H1 (cell line): ENCODE data around the gene TMEM163. TPM values are rescaled to one million over a fixed set of nuclear protein-coding genes. Genes with fewer than 3 reads are reported as not detected.

Source experiments
- CTCF ChIA-PET: fragments of 300-600 bp; sonication (Branson Sonifier 250); formaldehyde crosslinking; loops from one replicate; lab custom pipeline; 2021; ENCODE audit not compliant: partially characterized antibody; lab: Charles Lee
- POLR2A ChIA-PET: fragments of 300-600 bp; sonication (Branson Sonifier 250); formaldehyde crosslinking; loops from one replicate; lab custom pipeline; 2021; ENCODE audit warnings: inconsistent platforms; ENCODE audit not compliant: partially characterized antibody; lab: Charles Lee
- DNase-seq, 2 experiments: peaks; one replicate each; pipeline versions ENCODE4 v3.0.0 to v3.0.0-alpha.2; 2010 to 2022; ENCODE audit warnings: low spot score in 2 of 2, low read depth in 1 of 2, mixed read lengths in 1 of 2
- FAIRE-seq: peaks from 2 replicates; lab custom pipeline; 2011; peaks lifted over from hg19 to GRCh38; lab: Jason Lieb, UNC
- H2AFZ ChIP-seq: 2 replicates; pipeline ENCODE4 v1.8.1; 2012; ENCODE audit warnings: low read length, inconsistent platforms
- H2AK5ac ChIP-seq: 2 replicates; pipeline ENCODE4 v1.6.1; 2013; ENCODE audit warnings: low read depth, low read length
- H2BK120ac ChIP-seq: replicated peaks from 2 replicates; pipeline ENCODE3; 2013; ENCODE audit warnings: low read depth, low read length, inconsistent platforms
- H2BK12ac ChIP-seq: 2 replicates; pipeline ENCODE4 v1.6.1; 2013; ENCODE audit warnings: low read depth, low read length
- H2BK15ac ChIP-seq: 2 replicates; pipeline ENCODE4 v1.6.1; 2013; ENCODE audit warnings: low read length
- H2BK20ac ChIP-seq: 2 replicates; pipeline ENCODE4 v1.6.1; 2013; ENCODE audit warnings: low read length
- H2BK5ac ChIP-seq: 2 replicates; pipeline ENCODE4 v1.6.1; 2013; ENCODE audit warnings: low read depth, low read length
- H3K14ac ChIP-seq: 2 replicates; pipeline ENCODE4 v1.6.1; 2013; ENCODE audit warnings: inconsistent platforms; ENCODE audit not compliant: insufficient read length
- H3K18ac ChIP-seq: 2 replicates; pipeline ENCODE4 v1.6.1; 2013; ENCODE audit warnings: low read length; ENCODE audit errors: extremely low read depth
- H3K23ac ChIP-seq: 2 replicates; pipeline ENCODE4 v1.6.1; 2013; ENCODE audit warnings: inconsistent platforms; ENCODE audit not compliant: insufficient read length
- H3K23me2 ChIP-seq: 2 replicates; pipeline ENCODE4 v1.6.1; 2013; ENCODE audit warnings: low read depth, low read length
- H3K27ac ChIP-seq: 2 replicates; pipeline ENCODE4 v1.6.1; 2011; ENCODE audit warnings: low read depth, low read length, inconsistent platforms
- H3K27me3 ChIP-seq, 4 experiments: replicated peaks in 1 of 4; 1 replicate in 1 of 4; 2 replicates in 3 of 4; pipeline versions ENCODE4 v1.6.1 to v1.8.1; 2011 to 2013; ENCODE audit warnings: low read length in 3 of 4, mild to moderate bottlenecking in 3 of 4, inconsistent platforms in 2 of 4, mixed read lengths in 2 of 4, moderate library complexity in 1 of 4; ENCODE audit not compliant: control insufficient read depth in 3 of 4, insufficient read depth in 3 of 4; ENCODE audit errors: extremely low read depth in 1 of 4
- H3K36me3 ChIP-seq, 4 experiments: 2 replicates each; pipeline versions ENCODE4 v1.6.1 to v1.8.1; 2011 to 2013; ENCODE audit warnings: mild to moderate bottlenecking in 4 of 4, low read length in 3 of 4, moderate library complexity in 2 of 4, control low read depth in 1 of 4, inconsistent platforms in 1 of 4; ENCODE audit not compliant: insufficient read depth in 4 of 4, control insufficient read depth in 2 of 4
- H3K4ac ChIP-seq: replicated peaks from 2 replicates; pipeline ENCODE3; 2013; ENCODE audit warnings: low read length, low read depth, mixed read lengths, inconsistent platforms; ENCODE audit not compliant: insufficient read length
- H3K4me1 ChIP-seq, 4 experiments: replicated peaks in 1 of 4; 1 replicate in 1 of 4; 2 replicates in 3 of 4; pipeline versions ENCODE4 v1.6.1 to v1.8.1; 2011 to 2013; ENCODE audit warnings: low read length in 3 of 4, inconsistent platforms in 2 of 4, mixed read lengths in 1 of 4; ENCODE audit not compliant: insufficient read depth in 4 of 4, control insufficient read depth in 3 of 4
- H3K4me2 ChIP-seq, 2 experiments: 2 replicates each; pipeline versions ENCODE4 v1.6.1 to v1.8.1; 2011 to 2013; ENCODE audit warnings: low read depth in 2 of 2, low read length in 2 of 2, control low read depth in 1 of 2, inconsistent platforms in 1 of 2, mild to moderate bottlenecking in 1 of 2; ENCODE audit not compliant: insufficient read depth in 1 of 2
- H3K4me3 ChIP-seq, 4 experiments: fragments of 200-600, 300-600 bp in 1 of 4; sonication (generic), shearing (Covaris generic), sonication (Bioruptor Twin) in 1 of 4; 2 replicates each; pipeline versions ENCODE4 v1.5.1 to v1.8.1; 2011 to 2016; ENCODE audit warnings: low read length in 4 of 4, low read depth in 3 of 4, control low read depth in 2 of 4, inconsistent platforms in 2 of 4, mild to moderate bottlenecking in 2 of 4, mixed read lengths in 1 of 4, moderate library complexity in 1 of 4; ENCODE audit not compliant: insufficient read depth in 2 of 4; ENCODE audit errors: extremely low read depth in 1 of 4
- H3K56ac ChIP-seq: replicated peaks from 2 replicates; pipeline ENCODE3; 2013; ENCODE audit warnings: low read depth, mild to moderate bottlenecking, mixed read lengths, low read length, inconsistent platforms; ENCODE audit not compliant: insufficient read length
- H3K79me1 ChIP-seq: 2 replicates; pipeline ENCODE4 v1.6.1; 2013; ENCODE audit warnings: low read depth, low read length, control low read depth
- H3K79me2 ChIP-seq, 2 experiments: 2 replicates each; pipeline versions ENCODE4 v1.6.1 to v1.8.1; 2012 to 2013; ENCODE audit warnings: low read length in 2 of 2, mild to moderate bottlenecking in 2 of 2, inconsistent platforms in 1 of 2; ENCODE audit not compliant: insufficient read depth in 2 of 2, control insufficient read depth in 1 of 2
- H3K9ac ChIP-seq, 4 experiments: replicated peaks in 1 of 4; 1 replicate in 1 of 4; 2 replicates in 3 of 4; pipeline versions ENCODE4 v1.6.1 to v1.8.1; 2011 to 2013; ENCODE audit warnings: low read depth in 3 of 4, low read length in 3 of 4, control low read depth in 2 of 4, mild to moderate bottlenecking in 2 of 4, moderate library complexity in 2 of 4, inconsistent platforms in 1 of 4; ENCODE audit errors: extremely low read depth in 1 of 4
- H3K9me3 ChIP-seq, 2 experiments: 2 replicates each; pipeline versions ENCODE4 v1.6.1 to v1.8.1; 2012 to 2013; ENCODE audit warnings: mild to moderate bottlenecking in 2 of 2, moderate library complexity in 2 of 2, control low read depth in 1 of 2, inconsistent platforms in 1 of 2, low read depth in 1 of 2, low read length in 1 of 2, mixed read lengths in 1 of 2; ENCODE audit not compliant: insufficient read depth in 2 of 2
- H4K20me1 ChIP-seq, 2 experiments: replicated peaks in 1 of 2; 2 replicates each; pipeline versions ENCODE3 to v1.8.1; 2011 to 2013; ENCODE audit warnings: inconsistent platforms in 2 of 2, low read length in 2 of 2, mild to moderate bottlenecking in 1 of 2; ENCODE audit not compliant: insufficient read depth in 2 of 2, control insufficient read depth in 1 of 2
- H4K5ac ChIP-seq: 2 replicates; pipeline ENCODE4 v1.6.1; 2013; ENCODE audit warnings: low read length, low read depth, mixed read lengths, inconsistent platforms; ENCODE audit not compliant: insufficient read length
- H4K8ac ChIP-seq: 2 replicates; pipeline ENCODE4 v1.8.0; 2013; ENCODE audit warnings: mild to moderate bottlenecking, moderate library complexity, low read length, inconsistent platforms; ENCODE audit not compliant: insufficient read depth; ENCODE audit errors: extremely low read depth
- H4K91ac ChIP-seq: replicated peaks from 2 replicates; pipeline ENCODE3; 2013; ENCODE audit warnings: low read length, mixed read lengths, inconsistent platforms; ENCODE audit not compliant: insufficient read length
- CEBPB ChIP-seq: IDR thresholded peaks from 2 replicates; pipeline ENCODE4 v1.6.1; 2012; ENCODE audit warnings: low read depth, low read length
- CTBP2 ChIP-seq: IDR thresholded peaks from 2 replicates; pipeline ENCODE4 v1.7.0; 2011; ENCODE audit warnings: borderline replicate concordance, mild to moderate bottlenecking, moderate library complexity, mixed read lengths, low read length; ENCODE audit not compliant: insufficient read depth, insufficient read length
- SAP30 ChIP-seq: fragments of 300-600 bp; sonication (generic); IDR thresholded peaks from 2 replicates; pipeline ENCODE4 v1.7.1; 2012; ENCODE audit warnings: low read length, moderate library complexity, mild to moderate bottlenecking, inconsistent platforms; ENCODE audit not compliant: insufficient read depth, insufficient replicate concordance
- SP1 ChIP-seq: IDR thresholded peaks from 2 replicates; pipeline ENCODE4 v1.6.1; 2011; ENCODE audit warnings: low read depth, low read length
- SP4 ChIP-seq: IDR thresholded peaks from 2 replicates; pipeline ENCODE4 v1.6.1; 2012; ENCODE audit warnings: low read length, inconsistent platforms
- SRF ChIP-seq: IDR thresholded peaks from 2 replicates; pipeline ENCODE4 v1.6.1; 2011; ENCODE audit warnings: mild to moderate bottlenecking, low read depth, low read length, moderate library complexity
- WGBS, 2 experiments: shearing (Covaris generic) in 1 of 2; methylation state at CpG; one replicate each; pipeline versions ENCODE4 v1.1.6 to v1.1.7; 2013 to 2015; ENCODE audit warnings: low lambda C conversion rate in 2 of 2, mixed read lengths in 2 of 2, inconsistent platforms in 1 of 2, low coverage in 1 of 2, missing lambda C conversion rate in 1 of 2; ENCODE audit not compliant: insufficient replicate concordance in 2 of 2, insufficient coverage in 1 of 2, insufficient read length in 1 of 2; ENCODE audit errors: extremely low coverage in 1 of 2, missing lambda C conversion rate in 1 of 2; 5-methylcytosine and 5-hydroxymethylcytosine counted together
- polyA plus RNA-seq, 7 experiments: library from polyadenylated mRNA; depleted of rRNA in 3 of 7; stranded (reverse) in 5 of 7; unstranded in 2 of 7; fragments of >200 nt in 5 of 7; fragments of 200-250 nt in 2 of 7; gene quantifications; 1 replicate in 5 of 7; 2 replicates in 1 of 7; 4 replicates in 1 of 7; pipeline versions ENCODE4 v1.2.1 to v1.2.3, GENCODE V29; 2011 to 2013; ENCODE audit warnings: missing spikeins in 2 of 7, mixed read lengths in 2 of 7
- total RNA-seq: library from RNA; stranded (reverse); fragmentation: NEBNext Ultra II Directional; extraction: Animal tissue kit (Norgen Biotek cat#: 25700); gene quantifications from 2 replicates; pipeline ENCODE4 v1.2.1, GENCODE V29; 2021
- TF ChIP-seq, protein P1 (sequence below): IDR thresholded peaks from 2 replicates; pipeline ENCODE4 v1.6.1; 2011; ENCODE audit warnings: low read length, improper control_type of control experiment

Gene TMEM163
- total and polyA plus RNA-seq, 2 of the 8 experiments (the other 6 are each of a cell fraction or from before 2014, with no cell fraction given): 2.8 to 3.2 TPM

DNA sequence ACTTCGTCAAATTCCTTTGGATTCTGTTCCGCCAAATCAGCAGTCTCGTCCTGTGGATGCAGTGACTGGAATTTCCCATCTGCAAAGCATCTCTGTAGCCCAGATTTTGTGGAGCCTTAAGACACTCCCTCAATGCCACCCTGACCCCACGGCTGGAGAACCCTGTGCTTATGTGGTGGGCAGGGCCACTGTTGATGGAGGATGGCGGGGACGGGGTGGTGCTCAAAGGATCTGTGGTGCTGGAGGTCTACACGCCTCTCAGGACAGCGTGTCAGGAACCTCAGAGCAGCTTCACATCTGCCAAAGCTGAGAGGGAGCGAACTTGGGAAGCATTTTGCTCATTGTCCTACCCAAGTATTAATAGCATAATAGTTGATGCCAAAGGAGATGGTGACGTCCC is 264.8 kb downstream of the TMEM163 start:
- ChIA-PET CTCF (interaction anchor here (0.6 to 5.9 kb wide), 6 partner anchors 14 to 1256 kb away, joined by 3 to 34 read pairs (median 6); no protein-coding TSS in a partner anchor), POLR2A (no interaction called here)
- no peak overlapping the region for H3K18ac ChIP-seq
- no peak overlapping the region for H2BK15ac ChIP-seq
- H3K27ac ChIP-seq: no peak overlapping the region
- H3K9ac ChIP-seq: no peak overlapping the region
- no peak overlapping the region for H2AFZ ChIP-seq
- H2AK5ac ChIP-seq: no peak overlapping the region
- no peak overlapping the region for H3K4ac ChIP-seq
- no peaks in the 10 kb centered on the region for H3K79me1 ChIP-seq
- no peaks in the 10 kb centered on the region for H3K23me2 ChIP-seq
- H3K23ac ChIP-seq: no peak overlapping the region
- no peak overlapping the region for H3K56ac ChIP-seq
- H4K5ac ChIP-seq: no peak overlapping the region
- DNase-seq (no peak), FAIRE-seq (no peak)
- H2BK12ac ChIP-seq: no peak overlapping the region
- H3K4me2 ChIP-seq: no peak overlapping the region
- H2BK20ac ChIP-seq: no peak overlapping the region
- TF ChIP-seq SAP30: no peak
- no peak for TF ChIP-seq CTBP2
- no peak for TF ChIP-seq SP1
- no peak for TF ChIP-seq SRF
- TF ChIP-seq SP4: no peak
- TF ChIP-seq, protein P1, sequence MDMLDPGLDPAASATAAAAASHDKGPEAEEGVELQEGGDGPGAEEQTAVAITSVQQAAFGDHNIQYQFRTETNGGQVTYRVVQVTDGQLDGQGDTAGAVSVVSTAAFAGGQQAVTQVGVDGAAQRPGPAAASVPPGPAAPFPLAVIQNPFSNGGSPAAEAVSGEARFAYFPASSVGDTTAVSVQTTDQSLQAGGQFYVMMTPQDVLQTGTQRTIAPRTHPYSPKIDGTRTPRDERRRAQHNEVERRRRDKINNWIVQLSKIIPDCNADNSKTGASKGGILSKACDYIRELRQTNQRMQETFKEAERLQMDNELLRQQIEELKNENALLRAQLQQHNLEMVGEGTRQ: no peak
- TF ChIP-seq CEBPB: no peak
- no peak overlapping the region for H3K14ac ChIP-seq
- no peak overlapping the region for H3K4me3 ChIP-seq
- H2BK120ac ChIP-seq: no peak overlapping the region
- H3K79me2 ChIP-seq: no peaks in the 10 kb centered on the region
- WGBS, 2 experiments: 88% methylated on average over 10 of the region's 10 CpGs; no CpG with 5 or more reads in 1 of the 2 experiments
- no peak overlapping the region for H4K8ac ChIP-seq
- no peaks in the 10 kb centered on the region for H3K27me3 ChIP-seq
- no peak overlapping the region for H2BK5ac ChIP-seq
- no peaks in the 10 kb centered on the region; a peak in 2 of 8 replicates for H3K36me3 ChIP-seq
- H3K9me3 ChIP-seq: no peaks in the 10 kb centered on the region
- H3K4me1 ChIP-seq: no peaks in the 10 kb centered on the region; a peak in 2 of 7 replicates
- H4K91ac ChIP-seq: no peak overlapping the region
- H4K20me1 ChIP-seq: no peaks in the 10 kb centered on the region
